IPS-NIHi7 (cell line): ENCODE data around the gene GPANK1.

Source experiments
- DNase-seq: peaks from one replicate; pipeline ENCODE4 v3.0.0; 2012; ENCODE audit warnings: mixed read lengths; ENCODE audit errors: extremely low spot score

Gene GPANK1

DNA sequence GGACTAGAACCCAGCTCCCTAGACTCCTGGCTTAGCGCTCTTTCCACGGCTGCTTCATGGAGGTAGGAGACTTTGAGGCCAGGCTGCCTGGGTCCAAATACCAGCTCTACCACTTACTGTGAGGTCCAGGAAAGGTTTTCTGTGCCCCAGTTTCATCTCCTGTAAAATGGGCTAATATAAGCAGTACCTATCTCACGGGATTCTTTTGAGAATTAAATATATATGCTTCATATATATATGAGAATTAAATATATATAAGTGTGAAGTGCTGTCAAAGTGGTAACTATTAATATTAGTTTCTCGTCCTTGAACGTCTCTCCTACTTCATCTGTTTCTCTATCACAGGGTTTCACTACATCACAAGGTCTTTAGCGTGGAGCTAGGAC, 26.3 kb upstream of the GPANK1 start:
- DNase-seq: no peak

DNA sequence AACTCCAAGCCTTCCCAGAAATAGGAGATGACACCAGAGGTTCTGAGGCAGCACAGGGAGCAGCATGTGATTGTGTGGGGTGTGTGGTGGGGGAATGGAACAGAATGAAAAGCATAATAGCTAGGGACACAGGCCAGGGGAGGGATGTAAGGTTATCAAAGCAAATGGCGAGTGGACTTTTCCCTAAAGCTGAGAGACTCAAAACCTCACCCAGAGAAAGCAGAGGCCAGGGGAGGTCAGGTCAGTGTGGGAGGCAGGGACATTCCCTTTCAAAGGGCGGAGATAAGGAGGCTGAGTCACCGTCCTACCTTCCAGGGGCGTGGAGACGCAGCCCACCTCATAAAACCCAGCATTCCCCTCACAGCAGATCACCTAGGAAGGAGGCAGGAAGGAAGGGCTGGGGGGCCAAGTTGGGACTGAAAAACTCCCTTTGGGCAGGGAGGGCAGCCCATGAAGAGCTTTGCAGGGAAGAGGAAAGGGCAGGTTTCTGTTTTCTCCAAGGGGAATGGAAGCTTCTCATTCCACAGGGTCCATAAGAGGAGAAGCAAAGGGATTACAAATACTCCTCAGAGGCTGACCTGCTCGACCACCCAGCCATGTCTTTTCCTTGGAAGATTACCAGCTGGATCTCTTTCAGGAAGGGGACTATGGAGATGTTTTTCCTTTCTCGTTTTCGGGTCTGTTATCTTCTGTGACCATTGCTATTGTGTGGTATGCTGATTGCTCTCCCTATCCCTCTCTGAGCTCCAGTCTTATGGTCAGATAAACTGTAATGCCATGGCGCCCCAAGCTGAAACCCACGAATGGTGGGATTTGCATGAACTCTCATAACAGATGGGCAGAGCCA, 25.7 kb upstream of the GPANK1 start:
- DNase-seq: peak; percentile 46

DNA sequence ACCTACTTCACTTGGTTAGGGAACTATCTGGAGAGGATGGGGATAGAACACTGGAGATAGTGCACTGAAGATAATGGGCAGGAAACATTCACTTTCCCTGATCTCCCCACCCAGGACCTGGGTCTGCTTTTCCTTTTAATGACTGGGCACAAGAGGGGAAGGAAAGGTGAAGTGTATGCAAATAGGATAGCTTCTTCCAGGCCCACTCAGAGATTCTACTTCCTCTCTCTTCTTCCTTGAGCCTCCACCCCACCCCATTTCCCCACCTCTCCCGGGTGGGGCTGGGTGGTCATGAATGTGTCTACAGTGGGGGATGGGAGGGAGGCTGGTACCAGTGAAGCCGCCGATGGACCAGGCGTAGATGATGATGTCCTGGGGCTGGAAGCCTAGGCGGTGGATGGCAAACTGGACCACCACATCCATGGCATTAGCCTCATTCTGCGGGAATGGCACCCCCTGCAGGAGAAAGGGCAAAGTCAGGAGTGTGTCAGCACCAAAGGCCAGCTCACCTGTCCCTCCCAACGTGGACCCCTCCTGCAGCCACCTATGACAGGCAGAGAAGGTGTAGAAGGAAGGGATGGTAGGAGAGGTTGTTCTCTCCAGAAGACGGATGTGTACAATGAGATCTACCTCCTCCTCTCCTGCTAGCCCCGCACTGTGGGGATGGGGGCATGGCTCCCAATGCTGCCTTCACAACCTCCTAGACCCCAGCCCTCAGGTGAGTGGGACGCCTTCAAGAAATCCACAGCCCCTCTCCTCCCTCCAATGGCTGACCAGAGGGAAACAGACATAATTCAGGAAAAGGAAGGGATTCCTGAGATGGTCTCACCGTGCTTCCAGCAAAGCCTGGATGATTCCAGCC, 24.7 kb upstream of the GPANK1 start:
- DNase-seq: peak; percentile 64

DNA sequence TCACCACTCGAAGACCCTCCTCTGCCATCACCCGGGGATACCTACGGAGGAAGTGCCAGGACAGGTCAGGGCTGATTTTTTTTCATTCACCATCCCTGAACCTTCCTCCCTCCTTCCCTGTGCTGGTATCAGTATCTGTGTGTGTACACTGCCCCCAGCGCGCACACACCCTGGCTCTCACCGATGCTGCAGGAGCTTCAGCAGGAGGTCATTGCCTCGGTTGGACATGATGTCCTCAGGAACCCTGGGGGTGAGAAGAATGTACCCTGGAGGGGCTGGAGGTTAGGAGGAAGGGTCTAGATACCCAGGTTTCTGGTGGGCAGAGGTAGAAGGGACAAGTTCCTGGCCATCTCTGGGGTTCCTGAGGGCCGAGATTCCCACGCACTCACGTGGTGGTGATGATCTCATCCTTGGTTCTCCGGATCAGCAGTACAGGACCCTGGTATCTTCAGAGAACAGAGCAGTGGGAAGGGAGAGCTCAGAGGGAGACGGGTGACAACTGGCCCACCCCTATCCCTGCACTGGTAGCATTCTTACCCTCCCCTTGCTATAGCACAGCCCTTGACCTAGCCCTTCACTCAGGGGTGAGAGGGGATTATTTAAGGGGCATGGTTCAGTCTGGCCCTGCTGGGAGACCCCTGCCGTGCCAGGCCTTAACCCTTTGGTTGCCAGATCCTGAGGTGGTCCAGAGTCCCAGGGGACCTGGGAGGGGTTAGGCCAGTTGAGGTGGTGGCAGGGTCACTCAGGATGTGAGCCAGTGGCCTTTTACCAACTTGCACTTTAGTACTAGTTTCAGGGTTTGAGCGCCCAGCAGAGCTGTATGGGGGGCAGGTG, 23.3 kb upstream of the GPANK1 start:
- no peak for DNase-seq

- DNase-seq: no peak
Measured at GRCh38 chr6:31687321-31687720, 22.5 kb upstream of the GPANK1 start.

- DNase-seq: no peak
Measured at GRCh38 chr6:31686483-31686882, 21.7 kb upstream of the GPANK1 start.

- DNase-seq: no peak
Measured at GRCh38 chr6:31683591-31683990, 18.8 kb upstream of the GPANK1 start.

DNA sequence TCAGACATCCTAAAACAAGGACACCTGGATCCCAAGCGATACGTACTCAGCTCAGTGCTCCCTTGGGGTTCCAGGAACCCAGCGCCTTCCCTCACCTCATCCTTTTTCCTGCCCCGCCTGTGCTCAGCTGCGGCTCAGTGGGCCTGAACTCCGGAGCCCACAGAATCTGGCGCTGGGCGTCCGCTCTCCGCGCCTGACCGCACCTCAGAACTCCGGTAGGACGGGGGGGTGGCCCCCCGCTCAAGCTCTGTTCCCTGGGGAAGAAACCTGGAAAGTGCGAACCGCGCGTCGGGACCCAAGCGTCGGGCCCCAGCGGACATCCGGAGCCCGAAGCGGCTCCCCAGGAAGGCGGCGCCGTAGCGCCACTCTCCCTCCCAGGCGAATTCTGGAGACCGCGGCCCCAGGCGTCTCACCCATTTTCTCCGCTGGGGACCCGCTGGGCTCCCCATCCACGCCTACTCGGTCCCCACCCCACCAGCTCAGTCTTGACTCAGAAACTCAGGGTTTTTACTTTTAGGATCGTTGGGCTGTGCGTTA, 16.4 kb upstream of the GPANK1 start:
- peak; percentile 60 for DNase-seq

- peak; percentile 78 for DNase-seq
Measured at GRCh38 chr6:31680226-31681134, 15.7 kb upstream of the GPANK1 start, which contains the start of gene LY6G5C. LY6G5C (minus strand) TSS chr6:31681067; CDS start chr6:31680373, 694 bp downstream.

GRCh38 chr6:31677955-31678354, 13.2 kb upstream of the GPANK1 start:
- no peak for DNase-seq

DNA sequence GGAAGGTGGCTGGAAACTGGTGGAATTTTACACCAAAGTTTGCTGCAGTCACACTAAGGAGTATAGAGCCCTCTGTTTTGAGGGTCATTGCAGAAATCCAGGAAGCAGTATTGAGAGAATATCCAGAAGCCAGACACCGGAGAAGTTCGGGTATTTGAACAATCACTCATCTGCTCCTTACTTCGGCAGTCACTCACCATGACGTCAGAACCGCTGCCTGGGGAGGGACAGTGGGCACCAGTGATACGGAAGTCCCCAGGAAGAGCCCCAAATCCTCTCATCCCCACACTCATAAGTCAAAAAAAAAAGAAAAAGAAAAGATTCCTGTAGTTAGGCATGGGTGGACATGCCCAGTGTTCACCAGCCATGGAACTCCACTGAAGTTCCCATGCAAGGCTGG, 12.1 kb upstream of the GPANK1 start:
- no peak for DNase-seq

DNA sequence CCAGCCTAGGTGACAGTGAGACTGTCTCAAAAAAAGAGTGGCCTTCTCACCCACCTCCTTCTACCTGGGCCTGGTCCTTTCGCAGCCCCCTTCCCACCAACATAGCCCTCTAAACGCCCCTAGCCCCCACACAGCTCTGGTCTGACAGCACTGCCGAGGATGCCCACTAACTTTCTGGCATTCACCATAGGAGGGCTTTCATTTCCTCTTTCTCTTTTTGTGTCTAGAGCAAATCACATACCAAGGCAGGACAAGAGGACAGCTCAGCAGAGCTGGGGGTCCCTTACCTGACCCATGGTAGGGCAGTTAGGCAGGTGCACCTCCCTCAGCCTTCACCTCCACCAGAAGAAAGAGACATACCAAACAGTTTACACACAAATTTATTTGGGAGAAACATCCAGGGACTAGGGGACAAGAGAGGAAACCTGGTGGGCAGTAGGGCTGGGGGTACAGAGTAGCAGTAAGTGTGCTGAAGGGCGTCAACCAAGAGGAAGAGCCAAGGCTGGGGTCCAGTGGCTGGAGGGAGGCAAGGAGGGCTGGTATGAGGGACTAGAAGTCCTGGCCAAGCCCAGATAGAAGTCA, 11.6 kb upstream of the GPANK1 start:
- no peak for DNase-seq

- DNase-seq: no peak
Measured at GRCh38 chr6:31669676-31670075, 4.9 kb upstream of the GPANK1 start, which contains the start of gene LY6G5B. LY6G5B (plus strand) TSS chr6:31669976; CDS start chr6:31670951, 975 bp downstream.

- DNase-seq: no peak
Measured at GRCh38 chr6:31666337-31666965, 1.7 kb upstream of the GPANK1 start.

GRCh38 chr6:31665501-31666336, 922 bp upstream of the GPANK1 start, which contains the start of gene CSNK2B:
CSNK2B (plus strand) TSS chr6:31666080; CDS start chr6:31666832, 752 bp downstream.
- DNase-seq: peak; percentile 96

DNA sequence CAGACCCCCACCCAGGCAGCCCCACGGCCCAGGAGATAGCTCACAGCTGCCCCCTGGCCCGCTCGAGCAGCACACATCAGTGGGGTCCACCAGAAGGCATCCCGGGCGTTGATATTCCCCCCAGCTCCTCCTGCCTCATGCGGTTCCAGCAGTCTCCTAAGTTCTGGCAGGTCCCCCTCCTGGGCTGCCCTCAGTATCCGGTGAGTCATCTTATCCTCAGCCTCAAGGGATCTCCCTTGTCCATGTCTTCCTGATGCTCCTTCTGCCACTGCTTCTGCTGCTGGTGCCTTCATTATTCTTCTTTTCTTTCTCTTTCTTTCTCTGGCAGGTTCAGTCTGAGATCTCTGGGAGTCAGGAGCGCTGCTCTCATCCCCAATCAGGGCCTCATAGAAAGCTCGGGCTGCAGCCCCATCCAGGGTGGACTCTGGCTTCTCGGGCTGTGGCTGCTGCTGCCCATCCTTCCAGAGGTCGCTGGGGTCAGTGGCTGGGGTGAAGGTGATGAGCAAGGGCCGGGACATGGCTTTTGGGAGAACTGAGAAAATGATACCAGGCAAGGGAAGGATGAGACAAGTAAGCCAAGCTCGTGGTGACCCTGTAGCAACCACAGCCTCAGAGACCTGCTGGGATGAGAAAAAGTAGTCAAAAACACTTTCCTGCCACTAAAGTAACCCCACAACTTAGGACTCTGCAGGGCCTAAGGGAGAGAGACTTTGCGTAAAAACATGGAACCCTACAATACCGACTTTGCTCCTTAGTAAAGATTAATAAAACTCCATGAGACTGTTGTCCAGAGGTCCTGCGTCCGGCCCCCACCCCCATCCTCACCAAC, 622 bp downstream of the GPANK1 start:
- no peak for DNase-seq

GRCh38 chr6:31663126-31663960, 1.5 kb downstream of the GPANK1 start:
- no peak for DNase-seq
